ENCODE measurements around the gene ARHGAP18.

DNA sequence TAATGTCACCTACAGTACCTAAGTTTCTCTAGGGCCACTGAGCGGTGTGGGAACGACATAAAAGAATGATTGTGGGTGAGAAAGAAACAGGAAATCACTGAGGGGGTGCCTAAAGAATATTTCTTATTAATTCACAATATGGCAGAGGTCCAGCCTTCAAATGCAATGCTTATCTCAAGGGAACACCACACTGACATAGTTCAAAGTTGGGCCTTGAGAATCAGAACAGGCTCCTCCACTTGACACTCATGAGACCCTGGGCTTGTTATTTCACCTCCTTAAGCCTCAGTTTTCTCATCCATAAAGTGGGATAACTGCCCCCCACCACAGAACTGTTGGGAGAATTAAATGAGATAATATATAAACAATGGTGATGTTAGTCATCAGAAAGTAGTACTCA is 40.4 kb upstream of the ARHGAP18 start:
- TF ChIP-seq, protein P1, sequence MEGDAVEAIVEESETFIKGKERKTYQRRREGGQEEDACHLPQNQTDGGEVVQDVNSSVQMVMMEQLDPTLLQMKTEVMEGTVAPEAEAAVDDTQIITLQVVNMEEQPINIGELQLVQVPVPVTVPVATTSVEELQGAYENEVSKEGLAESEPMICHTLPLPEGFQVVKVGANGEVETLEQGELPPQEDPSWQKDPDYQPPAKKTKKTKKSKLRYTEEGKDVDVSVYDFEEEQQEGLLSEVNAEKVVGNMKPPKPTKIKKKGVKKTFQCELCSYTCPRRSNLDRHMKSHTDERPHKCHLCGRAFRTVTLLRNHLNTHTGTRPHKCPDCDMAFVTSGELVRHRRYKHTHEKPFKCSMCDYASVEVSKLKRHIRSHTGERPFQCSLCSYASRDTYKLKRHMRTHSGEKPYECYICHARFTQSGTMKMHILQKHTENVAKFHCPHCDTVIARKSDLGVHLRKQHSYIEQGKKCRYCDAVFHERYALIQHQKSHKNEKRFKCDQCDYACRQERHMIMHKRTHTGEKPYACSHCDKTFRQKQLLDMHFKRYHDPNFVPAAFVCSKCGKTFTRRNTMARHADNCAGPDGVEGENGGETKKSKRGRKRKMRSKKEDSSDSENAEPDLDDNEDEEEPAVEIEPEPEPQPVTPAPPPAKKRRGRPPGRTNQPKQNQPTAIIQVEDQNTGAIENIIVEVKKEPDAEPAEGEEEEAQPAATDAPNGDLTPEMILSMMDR (IDR thresholded peaks at IDR 0.05), result no peak
- TF ChIP-seq EP300 (IDR thresholded peaks at IDR 0.05) (no peak), POLR2A (IDR thresholded peaks at IDR 0.05) (no peak), POLR2AphosphoS5 (IDR thresholded peaks at IDR 0.05) (no peak)
